ENCODE results near the gene OR1Q1. TPM values are rescaled to one million over a fixed set of nuclear protein-coding genes. Genes with fewer than 3 reads are reported as not detected.
"Not testable (repeated sequence)": the region's sequence is repeated elsewhere in the genome, so short reads cannot be mapped to it uniquely, and the experiment has no call there.

The OR1Q1 gene, protein sequence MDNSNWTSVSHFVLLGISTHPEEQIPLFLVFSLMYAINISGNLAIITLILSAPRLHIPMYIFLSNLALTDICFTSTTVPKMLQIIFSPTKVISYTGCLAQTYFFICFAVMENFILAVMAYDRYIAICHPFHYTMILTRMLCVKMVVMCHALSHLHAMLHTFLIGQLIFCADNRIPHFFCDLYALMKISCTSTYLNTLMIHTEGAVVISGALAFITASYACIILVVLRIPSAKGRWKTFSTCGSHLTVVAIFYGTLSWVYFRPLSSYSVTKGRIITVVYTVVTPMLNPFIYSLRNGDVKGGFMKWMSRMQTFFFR
- not detected for total RNA-seq

DNA sequence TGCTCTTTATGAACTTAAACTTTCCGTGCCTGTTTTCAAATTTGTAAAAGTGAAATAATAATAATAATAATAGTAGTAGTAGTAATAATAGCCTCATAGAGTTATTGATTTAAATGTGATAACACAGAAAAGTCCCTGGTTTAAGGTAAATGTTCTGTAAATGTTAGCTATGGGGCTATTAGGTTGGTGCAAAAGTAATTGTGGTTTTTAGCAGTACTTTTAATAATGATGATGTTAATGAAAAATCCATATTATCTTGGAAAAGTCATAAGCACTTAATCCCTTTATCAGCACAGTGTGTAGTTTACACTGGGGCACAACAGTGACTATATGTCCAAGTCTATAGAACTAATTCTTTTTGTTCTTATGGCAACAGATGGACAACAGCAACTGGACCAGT, at the start of gene OR1Q1:
Gene OR1Q1 (plus strand): TSS at position 377 of the 400 bp plus-strand sequence. CDS start 0 bp downstream, at position 377.
- DNase-seq: no peak

DNA sequence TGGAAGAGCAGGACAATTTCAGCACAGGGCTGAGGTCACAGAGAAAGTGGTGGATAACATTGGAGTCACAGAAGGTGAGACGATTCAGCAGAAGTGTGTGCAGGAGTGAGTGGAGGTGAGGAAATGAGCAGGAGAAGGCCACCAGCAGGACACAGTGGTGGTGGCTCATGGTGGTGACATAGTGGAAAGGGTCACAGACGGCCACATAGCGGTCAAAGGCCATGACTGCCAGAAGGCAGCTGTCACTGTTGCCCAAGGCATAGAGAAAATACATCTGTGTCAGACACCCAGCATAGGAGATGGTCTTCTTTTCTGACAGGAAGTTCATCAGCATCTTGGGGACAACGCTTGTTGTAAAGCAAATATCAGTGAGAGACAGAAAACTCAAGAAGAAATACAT, 46.6 kb upstream of the OR1Q1 start:
- DNase-seq: no peak

DNA sequence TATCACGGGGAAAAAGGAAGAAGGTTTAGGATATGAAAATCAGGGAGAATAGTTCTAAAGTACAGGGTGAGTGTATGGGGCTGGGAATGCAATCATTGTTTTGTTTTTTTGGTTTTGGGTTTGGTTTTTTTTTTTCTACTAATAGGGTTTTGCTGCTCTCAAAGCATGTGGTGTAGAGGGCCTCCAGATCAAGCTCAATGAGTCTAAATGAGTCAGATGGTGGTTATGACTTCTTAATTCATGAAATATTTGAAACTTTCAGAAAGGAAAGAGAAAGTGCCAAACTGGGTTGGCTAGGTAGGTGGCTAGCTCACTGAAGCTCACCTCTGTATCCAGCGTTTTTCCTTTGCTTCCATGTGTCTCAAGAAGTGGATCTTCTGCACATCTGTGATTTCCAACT, 42.1 kb upstream of the OR1Q1 start:
- no peak for DNase-seq

DNA sequence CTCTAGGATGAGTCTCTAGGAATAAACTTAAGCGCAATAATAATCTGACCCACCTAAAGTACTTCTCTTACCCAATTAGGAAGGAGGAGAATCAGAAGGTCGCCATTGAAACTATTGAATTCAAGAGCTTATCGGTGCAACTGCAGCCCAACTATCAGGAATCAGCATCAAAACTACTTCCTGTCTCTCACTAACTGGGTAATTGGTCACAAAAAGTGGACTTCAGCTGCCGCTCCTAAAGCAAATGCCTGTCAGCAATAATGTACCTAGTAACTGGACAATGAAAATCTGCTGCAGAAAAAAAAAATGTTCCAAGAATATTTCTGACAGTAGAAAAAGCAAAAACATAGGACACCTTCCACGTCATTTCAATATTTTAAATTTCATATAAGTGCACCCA, 34.7 kb upstream of the OR1Q1 start:
- no peak for DNase-seq

DNA sequence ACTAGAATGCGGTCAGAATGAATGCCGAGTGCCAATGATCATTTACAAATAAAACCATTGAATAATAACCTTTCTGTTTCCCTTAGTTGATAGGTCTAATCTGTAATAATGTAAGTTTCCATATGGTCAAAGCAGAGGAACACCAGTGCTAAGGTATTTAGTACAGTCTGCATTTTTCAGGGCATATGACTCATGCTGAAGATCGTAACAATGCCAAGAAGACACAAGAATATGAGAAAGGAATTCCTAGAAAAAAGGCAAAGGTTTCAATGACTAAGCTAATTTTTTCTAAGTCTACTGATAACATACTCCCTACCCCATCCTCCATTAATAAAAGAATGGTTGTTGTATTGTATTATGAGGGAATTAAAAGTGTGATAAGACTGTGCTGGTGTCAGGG, 34.2 kb upstream of the OR1Q1 start:
- DNase-seq: no peak

DNA sequence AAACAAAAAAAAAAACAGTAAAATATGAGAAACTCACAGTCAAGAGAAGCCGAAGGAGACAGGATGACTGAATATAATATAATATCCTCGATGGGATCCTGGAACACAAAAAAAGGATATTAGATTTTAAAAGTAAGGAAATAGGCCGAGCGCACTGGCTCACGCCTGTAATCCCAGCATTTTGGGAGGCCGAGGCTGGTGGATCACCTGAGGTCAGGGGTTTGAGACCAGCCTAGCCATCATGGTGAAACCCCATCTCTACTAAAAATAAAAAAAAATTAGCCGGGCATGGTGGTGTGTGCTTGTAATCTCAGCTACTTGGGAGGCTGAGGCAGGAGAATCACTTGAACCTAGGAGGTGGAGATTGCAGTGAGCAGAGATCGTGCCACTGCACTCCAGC, 31.3 kb upstream of the OR1Q1 start, which contains the start of gene OR1L8:
Gene OR1L8 (minus strand): TSS at position 101 of the 400 bp plus-strand sequence. CDS start 14,907 bp downstream, outside the sequence.
- DNase-seq: not testable (repeated sequence)

DNA sequence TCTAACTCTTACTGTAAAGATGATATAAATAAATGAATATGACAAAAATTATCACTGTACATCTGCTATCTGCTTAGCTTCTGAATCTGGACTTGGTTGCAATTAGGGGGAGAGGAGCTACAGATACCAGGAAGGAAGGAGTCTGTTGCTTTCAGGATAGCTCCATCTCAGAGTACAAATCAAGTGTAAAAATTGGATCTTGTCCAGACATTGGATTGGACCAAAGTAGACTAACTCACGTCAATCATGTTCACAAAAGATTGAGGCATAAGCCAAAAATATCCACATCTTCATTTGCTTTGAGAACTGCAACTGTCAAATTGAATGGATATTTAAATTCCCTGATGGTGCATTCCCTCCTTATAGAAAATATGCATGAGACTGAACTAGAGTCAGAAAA, 8.8 kb upstream of the OR1Q1 start:
- no peak for DNase-seq

DNA sequence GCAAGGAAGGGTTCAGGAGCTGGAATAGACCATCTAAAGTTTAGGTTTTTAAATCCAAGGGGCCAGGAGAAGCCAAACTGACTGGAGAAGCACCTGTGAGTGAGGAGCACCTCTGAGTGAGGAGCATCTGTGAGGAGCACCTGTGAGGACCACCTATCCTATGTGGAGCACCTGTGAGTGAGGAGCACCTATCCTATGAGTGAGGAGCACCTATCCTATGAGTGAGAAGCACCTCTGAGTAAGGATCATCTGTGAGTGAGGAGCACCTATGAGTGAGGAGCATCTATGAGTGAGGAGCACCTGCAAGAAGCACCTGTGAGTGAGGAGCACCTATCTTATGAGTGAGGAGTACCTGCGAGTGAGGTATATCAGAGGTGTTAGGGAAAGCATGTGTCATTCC, 8.0 kb upstream of the OR1Q1 start:
- DNase-seq: no peak

DNA sequence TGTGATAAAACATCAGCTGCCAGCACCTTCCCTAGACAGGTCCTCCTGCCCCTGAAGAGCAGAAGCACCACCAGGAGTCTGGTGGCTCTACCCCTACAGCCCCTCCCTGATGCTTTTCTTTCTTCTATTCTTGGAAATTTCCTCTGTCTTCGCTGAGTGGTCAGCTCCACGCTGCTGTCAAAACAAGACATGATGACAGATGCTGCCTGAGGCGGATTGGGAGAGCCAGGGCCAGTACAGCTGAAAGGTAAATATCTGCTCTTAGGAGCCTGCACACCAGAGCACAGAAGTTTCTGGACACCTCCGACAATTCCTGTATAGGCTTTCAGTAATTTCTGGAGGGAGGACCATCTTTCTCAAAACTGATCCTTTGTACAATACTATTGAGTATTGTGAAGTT, 4.7 kb upstream of the OR1Q1 start:
- no peak for DNase-seq

DNA sequence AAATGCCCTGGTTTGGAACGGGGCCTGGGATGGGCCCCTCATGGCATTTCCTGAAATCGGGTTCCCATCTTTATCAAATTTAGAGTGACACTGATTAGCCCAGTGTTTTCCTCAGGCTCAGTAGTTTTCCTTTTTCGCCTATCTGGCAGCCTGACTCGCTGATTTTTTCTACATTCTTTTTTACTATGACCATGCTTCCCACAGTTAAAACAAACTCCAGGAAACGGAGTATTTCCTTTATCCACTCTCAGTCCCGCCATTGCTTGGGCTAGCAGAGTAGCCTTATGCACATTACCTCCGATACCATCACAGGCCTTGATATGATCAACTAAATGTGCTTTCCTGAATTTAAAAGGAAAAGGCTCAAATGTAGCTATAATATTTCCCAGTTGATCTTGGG, 5.5 kb downstream of the OR1Q1 start:
- DNase-seq: no peak

DNA sequence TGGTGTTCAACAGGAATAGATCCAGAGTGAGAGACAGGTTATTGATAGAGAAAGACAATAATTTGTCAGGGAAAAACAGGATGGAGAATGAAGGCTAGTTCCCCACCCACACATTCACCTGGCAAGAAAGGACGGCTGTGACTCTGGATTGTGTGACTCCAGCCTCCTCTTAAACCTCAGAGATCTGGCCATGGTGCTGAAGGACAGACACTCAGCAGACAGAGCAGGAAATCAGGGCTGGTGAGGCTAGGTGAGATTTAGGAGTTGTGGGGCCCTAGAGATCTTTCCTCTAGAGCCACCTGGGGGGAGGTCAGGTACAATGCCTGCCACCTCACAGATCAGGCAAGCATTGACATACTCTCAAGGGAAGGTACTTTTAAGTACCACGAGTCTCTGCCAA, 27.7 kb downstream of the OR1Q1 start:
- no peak for DNase-seq

DNA sequence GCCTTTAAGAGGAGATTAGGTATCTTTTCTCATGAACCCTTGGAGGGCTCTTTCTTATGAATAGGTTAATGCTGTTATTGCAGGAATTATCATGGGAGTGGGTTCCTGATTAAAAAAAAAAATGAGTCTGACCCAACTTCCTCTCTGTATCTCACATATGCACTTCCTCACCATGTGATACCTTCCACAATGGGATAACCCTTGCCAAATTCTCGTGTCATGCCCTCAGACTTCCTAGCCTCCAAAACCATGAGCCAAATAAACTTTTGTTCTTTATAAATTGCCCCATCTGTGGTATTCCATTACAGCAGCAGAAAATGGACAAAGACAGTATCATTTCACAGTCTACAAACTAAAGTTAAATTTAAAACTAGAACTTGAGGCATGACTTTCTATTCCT, 41.8 kb downstream of the OR1Q1 start:
- no peak for DNase-seq

DNA sequence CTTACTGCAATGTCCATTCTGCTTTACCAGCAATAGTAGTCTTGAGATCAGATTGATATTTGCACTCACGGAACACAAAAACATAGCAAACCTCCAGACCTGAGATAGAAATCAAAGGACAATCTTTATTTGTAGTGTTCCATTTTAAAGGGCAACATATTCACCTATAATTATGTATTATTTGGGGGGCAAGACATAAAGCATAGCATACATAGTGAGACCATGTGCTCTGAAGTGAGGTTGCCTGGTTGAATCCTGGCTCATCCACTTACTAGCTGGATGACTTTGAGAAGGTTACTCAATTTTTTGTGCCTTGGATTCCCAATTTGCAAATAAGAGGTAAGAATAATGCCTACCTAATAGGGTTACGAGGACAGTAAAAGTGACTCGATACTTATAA, 43.0 kb downstream of the OR1Q1 start, which contains the start of gene OR1B1:
Gene OR1B1 (minus strand): TSS at position 101 of the 400 bp plus-strand sequence.
- DNase-seq: no peak

DNA sequence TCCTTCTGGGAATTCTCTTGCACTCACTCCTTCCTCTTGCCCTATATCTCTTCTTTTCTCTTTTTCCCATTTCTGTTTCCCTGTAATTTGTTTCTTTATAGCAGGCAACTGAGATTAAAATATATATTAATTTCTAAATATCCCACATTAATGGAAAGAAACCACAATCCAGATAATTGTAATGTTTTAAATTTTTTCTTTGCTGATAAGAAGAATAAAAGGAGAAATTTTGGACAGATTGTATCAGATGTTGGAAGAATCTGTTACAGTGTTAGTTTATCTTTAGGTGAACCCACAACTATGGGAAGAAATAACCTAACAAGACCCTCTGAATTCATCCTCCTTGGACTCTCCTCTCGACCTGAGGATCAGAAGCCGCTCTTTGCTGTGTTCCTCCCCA, 46.9 kb downstream of the OR1Q1 start, which contains the start of gene OR1L1:
Gene OR1L1 (plus strand): TSS at position 301 of the 400 bp plus-strand sequence. CDS start 0 bp downstream, at position 301.
- DNase-seq: no peak

Other genes starting within 250 kb of the OR1Q1 start
- 4.7 TPM for gene PTGS1, start 243.7 kb upstream of the OR1Q1 start, total RNA-seq
- gene OR1J1, start 136.8 kb upstream of the OR1Q1 start, total RNA-seq: not detected
- not detected for gene OR1J2, start 103.9 kb upstream of the OR1Q1 start, total RNA-seq
- gene OR1J4, start 95.6 kb upstream of the OR1Q1 start, total RNA-seq: not detected
- gene OR1N1, start 87.4 kb upstream of the OR1Q1 start, total RNA-seq: not detected
- gene OR1N2, start 61.6 kb upstream of the OR1Q1 start, total RNA-seq: not detected
- gene OR1L8, start 31.4 kb upstream of the OR1Q1 start, total RNA-seq: 0.10 TPM
- not detected for gene OR1B1, start 42.9 kb downstream of the OR1Q1 start, total RNA-seq
- gene OR1L1, start 47.0 kb downstream of the OR1Q1 start, total RNA-seq: not detected
- gene OR1L3, start 60.4 kb downstream of the OR1Q1 start, total RNA-seq: not detected
- gene OR1L4, start 109.3 kb downstream of the OR1Q1 start, total RNA-seq: not detected
- not detected for gene OR1L6, start 127.6 kb downstream of the OR1Q1 start, total RNA-seq
- not detected for gene OR5C1, start 174.2 kb downstream of the OR1Q1 start, total RNA-seq
- gene OR1K1, start 185.4 kb downstream of the OR1Q1 start, total RNA-seq: not detected
- gene PDCL, start 213.8 kb downstream of the OR1Q1 start, total RNA-seq: 28.3 TPM